Transverse colon (tissue), 4 donors: ENCODE data around the gene DYNC1H1. TPM values are rescaled to one million over a fixed set of nuclear protein-coding genes. Genes with fewer than 3 reads are reported as not detected.

Experiments
- DNase-seq: peaks from one replicate; pipeline ENCODE4 v3.0.0-alpha.2; 2019
- H3K27ac ChIP-seq, 4 donors: fragments of 200-600 bp; sonication (generic); 2 replicates each; pipeline ENCODE4 v1.5.1; 2016 to 2018; ENCODE audit warnings: inconsistent platforms in 4 of 4
- H3K27me3 ChIP-seq: fragments of 200-600 bp; sonication (generic); 2 replicates; pipeline ENCODE4 v1.5.1; 2017; ENCODE audit warnings: inconsistent platforms
- H3K36me3 ChIP-seq, 4 donors: fragments of 200-600 bp; sonication (generic); 2 replicates each; pipeline ENCODE4 v1.5.1; 2017 to 2019; ENCODE audit warnings: inconsistent platforms in 4 of 4
- H3K4me1 ChIP-seq, 4 donors: fragments of 200-600 bp; sonication (generic); 2 replicates each; pipeline ENCODE4 v1.5.1; 2017 to 2020; ENCODE audit warnings: inconsistent platforms in 4 of 4
- H3K4me3 ChIP-seq, 4 donors: fragments of 200-600 bp; sonication (generic); 1 replicate in 1 of 4; 2 replicates in 3 of 4; pipeline versions ENCODE4 v1.5.1 to v1.6.1; 2017 to 2019; ENCODE audit warnings: inconsistent platforms in 4 of 4
- H3K9me3 ChIP-seq, 2 donors: fragments of 200-600 bp; sonication (generic); 2 replicates each; pipeline ENCODE4 v1.5.1; 2017 to 2019; ENCODE audit warnings: inconsistent platforms in 2 of 2
- CTCF ChIP-seq, 5 experiments: fragments of 200-600 bp in 3 of 5; fragments of 450-650 bp in 2 of 5; sonication (generic) in 3 of 5; IDR thresholded peaks; 1 replicate in 2 of 5; 2 replicates in 3 of 5; pipeline ENCODE4 v1.5.1; 2016 to 2017; ENCODE audit warnings: antibody characterized with exemption in 5 of 5, inconsistent platforms in 3 of 5, mild to moderate bottlenecking in 2 of 5, moderate library complexity in 1 of 5
- EP300 ChIP-seq: sonication (generic); formaldehyde crosslinking; IDR thresholded peaks from one replicate; pipeline ENCODE4 v1.6.1; 2017; ENCODE audit warnings: antibody characterized with exemption, low read depth
- POLR2A ChIP-seq: fragments of 450-650 bp; IDR thresholded peaks from one replicate; pipeline ENCODE4 v1.6.1; 2016; ENCODE audit warnings: antibody characterized with exemption, mild to moderate bottlenecking, moderate library complexity
- POLR2AphosphoS5 ChIP-seq, 3 donors: sonication (generic); formaldehyde crosslinking; IDR thresholded peaks; one replicate each; pipeline ENCODE4 v1.6.1; 2016; ENCODE audit warnings: antibody characterized with exemption in 3 of 3
- WGBS, 2 donors: methylation state at CpG; one replicate each; pipeline ENCODE4 v1.1.5; 2018; ENCODE audit warnings: low coverage in 1 of 2; 5-methylcytosine and 5-hydroxymethylcytosine counted together
- in situ Hi-C, 4 donors: fragments of 200-750 bp; cut with MboI; loops; one replicate each; pipeline versions ENCODE4 v1.15.0 to v1.15.1; 2017; ENCODE audit warnings: low sequenced_read_pairs in 3 of 4, low pct_ligation_motif_present in 1 of 4, low pct_unique_long_range_greater_than_20kb in 1 of 4
- intact Hi-C: fragments of 100-400 bp; cut with DNase I; formaldehyde crosslinking; loops from one replicate; pipeline ENCODE4 v1.15.1; 2023; ENCODE audit warnings: low total_unique reads
- total RNA-seq, 4 donors: library from RNA; depleted of rRNA; stranded (reverse); fragments of >200 nt; gene quantifications; one replicate each; pipeline ENCODE4 v1.1.0, GENCODE V29; 2016

Gene DYNC1H1
- total RNA-seq, 4 donors from 2014 or later = 471 to 647 (median 482) TPM

GRCh38 chr14:101944451-101944850 lies 19.9 kb upstream of the DYNC1H1 start:
- no peak for TF ChIP-seq EP300
- no peak for TF ChIP-seq POLR2AphosphoS5 (IDR thresholded peaks at IDR 0.05)
- no peak for TF ChIP-seq POLR2A
- TF ChIP-seq CTCF (IDR thresholded peaks at IDR 0.05) = no peak
- intact Hi-C loops = no loop called here

GRCh38 chr14:101945171-101945570 lies 19.2 kb upstream of the DYNC1H1 start:
- no peak overlapping the region for H3K4me3 ChIP-seq
- in situ Hi-C loops = loop anchor here in 2 of 4 donors (10.0 to 25.0 kb wide), 2 partner anchors 170 to 183 kb away; partner anchors contain the start of gene PPP2R5C (in 1 of the 2)
- H3K27me3 ChIP-seq = peaks cover 14% of the 10 kb centered on the region
- WGBS, 2 donors = 17 to 47% methylated on average over 4 to 5 of the region's 5 CpGs
- TF ChIP-seq EP300 = no peak
- no peak for TF ChIP-seq CTCF (IDR thresholded peaks at IDR 0.05)
- no peak for TF ChIP-seq POLR2A
- TF ChIP-seq POLR2AphosphoS5 (IDR thresholded peaks at IDR 0.05) = no peak
- DNase-seq = no peak
- H3K9me3 ChIP-seq = no peaks in the 10 kb centered on the region
- peaks cover 3 to 20% (median 17%) of the 10 kb centered on the region in 4 donors for H3K4me1 ChIP-seq
- H3K27ac ChIP-seq = no peak overlapping the region
- H3K36me3 ChIP-seq = no peaks in the 10 kb centered on the region
- intact Hi-C loops = no loop called here

More at GRCh38 chr14:101944451-101944850, 19.9 kb upstream of the DYNC1H1 start:
- 67 to 77% methylated on average over 5 of the region's 5 CpGs for WGBS, 2 donors
- Histone ChIP-seq H3K36me3 (no peaks in the 10 kb centered on the region), H3K4me1 (peaks cover 3 to 17% (median 11%) of the 10 kb centered on the region in 4 donors), H3K27ac (no peak overlapping the region), H3K4me3 (no peak overlapping the region), H3K27me3 (peaks cover 14% of the 10 kb centered on the region), H3K9me3 (no peaks in the 10 kb centered on the region)
- in situ Hi-C loops = loop anchor here in 2 of 4 donors (10.0 to 25.0 kb wide), 2 partner anchors 170 to 182 kb away; partner anchors contain the start of gene PPP2R5C (in 1 of the 2)
- no peak for DNase-seq

- no peak for DNase-seq
- H3K36me3 ChIP-seq = no peaks in the 10 kb centered on the region
- peak overlapping the region; percentile 31 to 68 (median 59) for H3K4me3 ChIP-seq
- WGBS, 2 donors = 9% methylated on average over 8 of the region's 8 CpGs; no CpG with 5 or more reads in 1 of the 2 donors
- H3K4me1 ChIP-seq = peaks cover 3 to 21% (median 17%) of the 10 kb centered on the region in 4 donors
- intact Hi-C loops = no loop called here
- TF ChIP-seq POLR2AphosphoS5 (IDR thresholded peaks at IDR 0.05) (no peak), CTCF (IDR thresholded peaks at IDR 0.05) (peak in 1 of 5 experiments; percentile 15)
- in situ Hi-C loops = loop anchor here in 2 of 4 donors (10.0 to 25.0 kb wide), 2 partner anchors 173 to 185 kb away; partner anchors contain the start of gene PPP2R5C (in 1 of the 2)
- peaks cover 12% of the 10 kb centered on the region for H3K27me3 ChIP-seq
- no peaks in the 10 kb centered on the region for H3K9me3 ChIP-seq
- H3K27ac ChIP-seq = peak overlapping the region; percentile 88 to 99 (median 98)
Measured at GRCh38 chr14:101947577-101947903, 16.8 kb upstream of the DYNC1H1 start.

GRCh38 chr14:101947904-101948665 lies 16.3 kb upstream of the DYNC1H1 start:
- peak; percentile 100 for DNase-seq
- intact Hi-C loops = no loop called here
- peak overlapping the region; percentile 88 to 99 (median 98) for H3K27ac ChIP-seq
- H3K4me1 ChIP-seq = peaks cover 3 to 21% (median 17%) of the 10 kb centered on the region in 4 donors
- 0% methylated on average over 53 of the region's 53 CpGs; no CpG with 5 or more reads in 1 of the 2 donors for WGBS, 2 donors
- in situ Hi-C loops = loop anchor here in 2 of 4 donors (10.0 to 25.0 kb wide), 2 partner anchors 173 to 186 kb away; partner anchors contain the start of gene PPP2R5C (in 1 of the 2)
- H3K9me3 ChIP-seq = no peaks in the 10 kb centered on the region
- H3K36me3 ChIP-seq = no peaks in the 10 kb centered on the region
- H3K27me3 ChIP-seq = peaks cover 10% of the 10 kb centered on the region
- TF ChIP-seq CTCF (IDR thresholded peaks at IDR 0.05) = no peak
- TF ChIP-seq EP300 = peak; percentile 54
- TF ChIP-seq POLR2AphosphoS5 (IDR thresholded peaks at IDR 0.05) = peak; percentile 93 to 98 (median 97)
- peak; percentile 96 for TF ChIP-seq POLR2A
- H3K4me3 ChIP-seq = peak overlapping the region; percentile 58 to 92 (median 68)
